SIG-M5 treated with dmso at 0.1 percent for 504 hours (cell line): ENCODE results near the gene CAV1.
A peak's percentile ranks its signal among the peaks of the same experiment; 100 is the strongest.

Experiments used
- DNase-seq: peaks from one replicate; lab custom pipeline; 2025; ENCODE audit not compliant: unreplicated experiment; lab: John Stamatoyannopoulos, UW

CAV1 gene

DNA sequence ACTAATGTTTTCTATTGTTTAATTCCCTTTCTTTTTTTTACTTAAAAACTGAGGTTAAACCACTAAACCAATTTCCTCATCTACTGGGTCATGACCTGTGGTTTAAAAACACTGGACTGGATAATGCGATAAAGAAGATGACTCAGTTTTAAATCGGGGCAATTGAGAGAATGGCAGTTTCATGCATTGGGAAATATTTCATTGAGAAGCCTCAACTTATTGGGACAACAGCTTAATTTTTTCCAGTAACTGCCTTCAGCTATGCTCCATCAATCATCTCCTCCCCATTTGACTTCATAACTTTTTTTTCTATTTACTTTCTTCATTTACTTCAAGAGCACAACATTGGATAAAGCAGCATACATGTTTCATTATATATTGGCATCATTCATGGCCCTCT lies 85.4 kb downstream of the CAV1 start:
- DNase-seq: peak; percentile 11

DNA sequence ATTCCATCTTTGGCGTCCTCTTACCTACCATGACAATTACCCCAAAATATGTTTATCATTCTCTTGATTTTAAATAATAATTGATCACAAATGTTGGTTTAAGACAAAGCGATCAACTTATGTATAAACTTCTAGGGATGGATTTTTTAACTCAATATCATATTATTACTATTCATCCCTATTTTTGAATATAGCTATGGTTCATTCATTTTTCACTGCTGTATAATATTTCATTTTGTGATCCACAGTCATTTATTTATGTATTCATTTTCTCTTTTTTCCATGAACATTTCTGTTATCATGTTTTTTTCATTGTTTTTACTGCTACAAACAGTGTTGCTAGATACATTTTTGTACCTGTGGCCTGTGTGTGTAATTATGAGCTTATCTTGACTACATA lies 85.9 kb downstream of the CAV1 start:
- no peak for DNase-seq
